ENCODE measurements around the gene ZFP30.

- TF ChIP-seq CTCF (IDR thresholded peaks at IDR 0.05 in 4 of 5, conservative IDR thresholded peaks at IDR 0.05 in 1 of 5) (no peak), POLR2A (IDR thresholded peaks at IDR 0.05) (no peak)
Observed at GRCh38 chr19:37669450-37669914, 14.2 kb upstream of the ZFP30 start.

All from gastrocnemius medialis (tissue), 4 donors.